BLaER1 (cell line): ENCODE results near the gene ADGRG2.

Experiments used
- H3K27ac ChIP-seq: shearing (Covaris generic); formaldehyde crosslinking; 2 replicates; pipeline ENCODE4 v1.8.1; 2022
- H3K27me3 ChIP-seq: shearing (Covaris generic); formaldehyde crosslinking; 2 replicates; pipeline ENCODE4 v1.8.1; 2022
- H3K36me3 ChIP-seq: shearing (Covaris generic); formaldehyde crosslinking; 2 replicates; pipeline ENCODE4 v1.8.1; 2022
- H3K4me1 ChIP-seq: shearing (Covaris generic); formaldehyde crosslinking; 2 replicates; pipeline ENCODE4 v1.8.1; 2022
- H3K4me2 ChIP-seq: shearing (Covaris generic); formaldehyde crosslinking; 2 replicates; pipeline ENCODE4 v1.8.1; 2022
- H3K4me3 ChIP-seq: shearing (Covaris generic); formaldehyde crosslinking; 2 replicates; pipeline ENCODE4 v1.8.1; 2022
- H3K9ac ChIP-seq: shearing (Covaris generic); formaldehyde crosslinking; 2 replicates; pipeline ENCODE4 v1.8.1; 2022
- H3K9me3 ChIP-seq: shearing (Covaris generic); formaldehyde crosslinking; 2 replicates; pipeline ENCODE4 v1.8.1; 2022
- H4K20me1 ChIP-seq: shearing (Covaris generic); formaldehyde crosslinking; 2 replicates; pipeline ENCODE4 v1.8.1; 2022
- Cebpa-rat ChIP-seq: shearing (Covaris generic); IDR thresholded peaks from 2 replicates; pipeline ENCODE4 v1.8.1; 2022

The ADGRG2 gene

DNA sequence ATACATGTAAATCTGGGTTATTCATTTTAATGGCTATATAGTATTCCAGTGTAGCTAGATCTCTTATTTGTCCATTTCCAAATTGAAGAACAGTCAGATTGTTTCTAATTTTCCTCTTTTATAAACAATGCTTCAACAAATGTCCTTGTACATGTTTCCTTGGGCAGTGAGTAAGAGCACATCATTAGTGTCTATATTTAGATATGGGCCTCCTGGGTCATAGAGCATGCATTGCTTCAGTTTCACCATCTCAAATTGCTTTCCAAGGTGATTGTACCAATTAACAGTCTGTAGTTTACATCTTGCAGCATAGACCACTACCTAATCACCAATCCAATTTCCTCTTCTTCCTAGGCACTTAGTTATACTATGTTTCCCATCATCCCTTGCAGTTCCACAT is 151.8 kb downstream of the ADGRG2 start:
- Histone ChIP-seq H3K36me3 (peaks cover 6% of the 10 kb centered on the region; the same call in 1 of the 2 replicates), H3K9ac (no peak overlapping the region), H3K4me2 (no peak overlapping the region), H4K20me1 (peaks cover 57% of the 10 kb centered on the region), H3K4me1 (no peaks in the 10 kb centered on the region), H3K27me3 (peaks cover 41% of the 10 kb centered on the region), H3K9me3 (peaks cover 6% of the 10 kb centered on the region; the same call in 1 of the 2 replicates), H3K4me3 (no peak overlapping the region), H3K27ac (no peak overlapping the region)
- TF ChIP-seq Cebpa-rat: no peak

DNA sequence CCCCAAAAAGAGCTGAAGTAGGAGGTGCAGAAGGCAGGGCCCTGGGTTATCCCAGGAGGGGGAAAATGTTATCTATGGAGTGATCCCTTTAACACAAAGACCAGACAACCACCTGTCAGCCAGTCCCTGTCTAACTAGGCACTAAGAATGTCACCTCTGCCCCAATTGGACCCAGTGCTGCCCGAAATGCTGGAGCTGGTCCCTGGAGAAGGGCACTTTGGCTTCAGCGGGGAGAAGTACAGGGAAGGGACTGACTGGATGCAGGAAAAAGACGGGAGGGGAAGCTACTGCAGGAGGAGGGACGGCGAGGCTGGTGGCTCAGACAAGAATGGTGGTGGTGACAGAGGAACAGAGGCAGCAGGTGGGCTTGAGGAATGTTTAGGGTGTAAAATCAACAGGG is 155.6 kb downstream of the ADGRG2 start:
- peaks cover 82% of the 10 kb centered on the region for H4K20me1 ChIP-seq
- H3K27ac ChIP-seq: no peak overlapping the region
- no peak overlapping the region for H3K4me2 ChIP-seq
- H3K27me3 ChIP-seq: peaks cover 50% of the 10 kb centered on the region
- H3K4me1 ChIP-seq: 0 out of 2 replicates have a peak, but pooled peaks cover 7% of the 10 kb centered on the region
- no peak for TF ChIP-seq Cebpa-rat
- H3K36me3 ChIP-seq: peaks cover 6% of the 10 kb centered on the region; the same call in 1 of the 2 replicates
- no peak overlapping the region for H3K4me3 ChIP-seq
- peaks cover 6% of the 10 kb centered on the region; the same call in 1 of the 2 replicates for H3K9me3 ChIP-seq
- H3K9ac ChIP-seq: no peak overlapping the region

DNA sequence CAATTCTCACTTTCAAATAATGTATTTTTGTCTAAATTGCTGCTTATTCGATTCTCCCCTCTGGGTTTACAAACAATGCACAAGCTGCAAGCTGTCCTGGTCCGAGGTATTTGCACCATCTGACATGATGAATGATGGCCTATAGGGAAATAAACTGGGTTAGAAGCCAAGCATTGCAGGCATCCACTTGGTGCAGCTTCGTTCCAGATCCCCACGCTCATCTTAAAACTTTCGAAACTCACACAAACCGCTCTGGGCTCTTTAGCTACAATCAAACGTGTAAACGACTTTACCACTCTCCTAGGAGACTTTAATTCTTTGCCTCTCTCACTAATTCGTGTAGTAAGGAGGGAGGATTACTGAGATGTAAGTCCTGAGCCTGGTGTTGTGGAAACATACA is 157.4 kb downstream of the ADGRG2 start:
- Histone ChIP-seq H3K9me3 (no peaks in the 10 kb centered on the region), H3K27ac (no peak overlapping the region), H3K4me3 (no peak overlapping the region), H3K27me3 (peaks cover 50% of the 10 kb centered on the region), H3K9ac (no peak overlapping the region), H3K4me2 (no peak overlapping the region), H3K4me1 (0 out of 2 replicates have a peak, but pooled peaks cover 7% of the 10 kb centered on the region), H3K36me3 (no peaks in the 10 kb centered on the region; the same call in 1 of the 2 replicates), H4K20me1 (peaks cover 79% of the 10 kb centered on the region)
- TF ChIP-seq Cebpa-rat: no peak

DNA sequence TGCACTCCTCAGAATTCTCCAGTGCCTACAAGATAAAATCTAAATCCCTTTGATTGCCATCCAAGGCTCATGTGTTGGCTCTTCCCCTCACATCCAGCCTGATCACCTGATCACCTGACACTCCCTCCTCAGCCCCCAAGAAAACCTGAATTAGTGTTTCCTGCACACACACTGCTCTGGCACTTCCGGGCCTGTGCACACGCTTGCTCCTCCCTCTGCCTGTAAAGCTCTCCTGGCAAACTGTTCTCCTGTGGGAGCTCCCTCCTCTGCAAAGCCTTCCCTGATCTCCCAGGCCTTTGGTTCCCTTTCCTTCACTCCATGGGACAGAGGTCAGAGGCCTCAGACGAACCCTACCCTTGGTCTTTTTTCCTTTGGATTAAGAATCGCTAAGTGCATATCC is 158.2 kb downstream of the ADGRG2 start:
- H3K4me1 ChIP-seq: 0 out of 2 replicates have a peak, but pooled peaks cover 7% of the 10 kb centered on the region
- H3K4me2 ChIP-seq: no peak overlapping the region
- H3K36me3 ChIP-seq: no peaks in the 10 kb centered on the region; the same call in 1 of the 2 replicates
- no peak overlapping the region for H3K9ac ChIP-seq
- no peak for TF ChIP-seq Cebpa-rat
- H3K27me3 ChIP-seq: peaks cover 54% of the 10 kb centered on the region
- peaks cover 76% of the 10 kb centered on the region for H4K20me1 ChIP-seq
- no peak overlapping the region for H3K27ac ChIP-seq
- no peaks in the 10 kb centered on the region for H3K9me3 ChIP-seq
- H3K4me3 ChIP-seq: no peak overlapping the region

DNA sequence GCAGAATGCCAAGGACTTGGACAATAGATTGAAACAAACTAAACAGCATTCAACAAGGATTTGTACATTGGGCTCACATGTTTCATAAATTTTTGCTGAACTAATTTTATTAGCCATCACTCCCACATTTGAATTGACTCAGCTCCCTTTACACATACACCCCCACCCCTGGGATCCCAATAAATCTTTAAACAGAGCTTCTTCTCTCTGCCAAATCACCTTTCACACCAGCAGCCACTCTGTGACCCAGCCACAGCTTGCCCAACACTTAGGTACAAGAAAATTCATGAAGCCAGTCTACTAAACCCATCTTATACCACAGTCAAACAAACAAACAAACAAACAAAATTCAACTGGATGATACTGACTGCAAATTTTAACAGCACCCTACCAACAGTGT is 159.9 kb downstream of the ADGRG2 start:
- no peak overlapping the region for H3K4me3 ChIP-seq
- no peak for TF ChIP-seq Cebpa-rat
- H3K36me3 ChIP-seq: no peaks in the 10 kb centered on the region; the same call in 1 of the 2 replicates
- peaks cover 50% of the 10 kb centered on the region for H3K27me3 ChIP-seq
- peaks cover 63% of the 10 kb centered on the region for H4K20me1 ChIP-seq
- 0 out of 2 replicates have a peak, but pooled peaks cover 7% of the 10 kb centered on the region for H3K4me1 ChIP-seq
- no peak overlapping the region for H3K4me2 ChIP-seq
- H3K27ac ChIP-seq: no peak overlapping the region
- H3K9me3 ChIP-seq: no peaks in the 10 kb centered on the region
- no peak overlapping the region for H3K9ac ChIP-seq

DNA sequence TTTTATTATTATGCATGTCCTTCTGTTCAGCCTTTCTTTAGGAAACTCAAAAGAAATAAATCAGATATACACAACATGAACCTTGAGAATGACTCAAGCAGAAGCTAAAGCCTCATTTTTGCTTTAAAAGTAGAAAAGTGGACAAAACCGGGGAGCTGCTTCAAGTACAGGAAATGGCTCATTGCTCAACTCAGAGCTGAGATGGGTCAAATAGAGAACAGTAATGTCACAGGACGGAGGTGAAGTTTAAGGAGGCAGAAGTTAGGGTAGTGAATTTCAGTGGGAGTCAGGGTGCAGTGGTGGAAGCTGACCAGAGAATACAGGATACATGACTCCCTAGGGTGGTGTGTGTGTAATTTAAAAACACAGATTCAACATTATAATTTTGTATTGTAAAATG is 160.6 kb downstream of the ADGRG2 start:
- H3K4me1 ChIP-seq: 0 out of 2 replicates have a peak, but pooled peaks cover 7% of the 10 kb centered on the region
- no peak overlapping the region for H3K27ac ChIP-seq
- no peak overlapping the region for H3K9ac ChIP-seq
- no peak for TF ChIP-seq Cebpa-rat
- H4K20me1 ChIP-seq: peaks cover 56% of the 10 kb centered on the region
- no peaks in the 10 kb centered on the region; the same call in 1 of the 2 replicates for H3K36me3 ChIP-seq
- no peaks in the 10 kb centered on the region for H3K9me3 ChIP-seq
- H3K4me2 ChIP-seq: no peak overlapping the region
- H3K27me3 ChIP-seq: peaks cover 44% of the 10 kb centered on the region
- no peak overlapping the region for H3K4me3 ChIP-seq

DNA sequence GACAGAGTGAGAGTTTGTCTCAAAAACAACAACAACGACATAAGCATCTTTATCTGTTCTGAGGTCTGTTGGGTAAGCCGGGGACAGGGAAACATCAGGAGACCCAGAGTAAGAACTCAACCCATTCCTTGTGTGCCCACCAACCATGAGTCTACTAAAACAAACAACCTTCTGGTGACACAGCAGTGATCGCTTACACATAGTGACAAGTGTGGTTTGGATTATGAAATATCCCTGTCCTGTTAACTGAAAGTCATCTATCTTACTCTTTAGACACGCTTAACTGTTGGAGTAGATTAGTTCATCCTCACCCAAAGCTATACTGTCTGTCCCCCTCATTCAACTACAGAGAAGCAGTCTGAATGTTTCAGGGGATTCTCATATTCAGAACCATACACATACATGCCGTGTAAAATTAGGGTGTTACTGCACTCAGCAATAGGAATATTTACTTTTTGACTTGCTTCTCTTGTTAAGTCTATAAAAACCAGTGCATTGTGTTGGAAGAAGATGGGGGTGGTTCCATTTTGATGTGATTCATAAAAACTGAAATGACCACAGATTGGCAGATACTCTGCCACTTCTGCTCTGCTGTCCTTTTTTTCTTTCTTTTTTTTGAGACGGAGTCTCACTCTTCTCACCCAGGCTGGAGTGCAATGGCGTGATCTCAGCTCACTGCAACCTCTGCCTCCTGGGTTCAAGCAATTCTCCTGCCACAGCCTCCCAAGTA is 165.8 kb downstream of the ADGRG2 start:
- Histone ChIP-seq H3K4me3 (no peak overlapping the region), H3K27ac (no peak overlapping the region), H3K9me3 (no peaks in the 10 kb centered on the region), H3K4me1 (no peaks in the 10 kb centered on the region), H3K36me3 (peaks cover 17% of the 10 kb centered on the region), H4K20me1 (peaks cover 32% of the 10 kb centered on the region), H3K27me3 (peaks cover 12% of the 10 kb centered on the region), H3K4me2 (no peak overlapping the region), H3K9ac (no peak overlapping the region)
- no peak for TF ChIP-seq Cebpa-rat

DNA sequence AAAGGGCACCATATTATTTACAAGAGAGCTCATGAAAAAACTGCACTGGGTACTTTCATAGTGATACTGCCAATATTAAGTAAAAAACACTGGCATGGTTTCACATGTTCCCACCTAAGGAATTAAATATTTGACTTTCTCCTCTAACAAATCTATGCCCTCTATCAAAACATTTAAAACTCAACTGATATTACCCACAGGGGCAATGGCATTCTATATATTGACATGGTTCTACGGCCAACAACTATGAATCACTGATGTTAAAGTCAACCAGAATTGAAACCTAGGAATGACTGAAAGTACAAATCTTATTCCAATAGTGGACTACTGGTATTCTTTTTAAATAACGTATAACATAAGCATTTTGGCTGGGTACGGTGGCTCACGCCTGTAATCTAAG is 166.6 kb downstream of the ADGRG2 start:
- Histone ChIP-seq H3K9me3 (no peaks in the 10 kb centered on the region), H4K20me1 (peaks cover 33% of the 10 kb centered on the region), H3K4me3 (no peak overlapping the region), H3K36me3 (peaks cover 25% of the 10 kb centered on the region), H3K27ac (no peak overlapping the region), H3K27me3 (peaks cover 20% of the 10 kb centered on the region), H3K4me2 (no peak overlapping the region), H3K9ac (no peak overlapping the region), H3K4me1 (no peaks in the 10 kb centered on the region)
- no peak for TF ChIP-seq Cebpa-rat

DNA sequence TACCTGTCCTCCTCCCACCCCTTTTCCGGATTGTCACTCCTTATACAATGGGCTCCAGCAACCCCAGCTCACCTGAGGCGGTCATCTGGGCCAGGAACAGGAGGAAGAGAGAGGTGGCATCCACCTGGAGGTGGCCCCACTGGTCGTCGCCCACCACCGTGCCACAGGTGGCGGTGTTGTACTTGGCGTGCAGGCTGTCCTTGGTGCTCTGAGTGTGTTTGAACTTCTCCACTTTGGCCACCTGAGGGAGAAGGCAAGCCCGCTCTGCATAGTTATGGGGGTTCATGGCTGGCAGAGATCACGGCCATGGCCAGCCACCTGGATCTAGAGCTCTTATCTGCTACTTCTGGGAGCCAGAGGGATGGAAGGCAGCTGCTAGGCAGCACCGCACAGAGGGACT is 171.2 kb downstream of the ADGRG2 start:
- Histone ChIP-seq H3K4me2 (no peak overlapping the region), H3K9ac (no peak overlapping the region)
- no peak for TF ChIP-seq Cebpa-rat

DNA sequence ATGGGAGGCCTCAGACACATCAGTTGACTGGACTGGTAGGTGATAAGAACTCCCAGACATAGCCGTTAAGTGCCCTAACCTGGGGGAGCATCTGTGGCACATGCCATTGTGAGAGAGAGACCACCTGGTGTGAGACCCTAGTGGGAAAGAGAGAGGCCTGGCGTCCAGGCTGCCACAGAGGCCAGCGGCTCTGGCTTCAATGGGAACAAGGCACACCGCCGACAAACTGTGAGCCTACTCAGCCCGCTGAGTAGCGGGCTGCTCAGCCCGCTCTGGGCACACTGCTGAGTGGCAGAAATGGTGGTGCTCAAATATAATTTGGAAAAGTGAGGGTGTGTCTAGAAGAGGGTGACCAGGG is 172.3 kb downstream of the ADGRG2 start:
- no peak for TF ChIP-seq Cebpa-rat
- Histone ChIP-seq H3K4me2 (no peak overlapping the region), H3K9ac (no peak overlapping the region), H3K4me3 (no peak overlapping the region), H3K27ac (no peak overlapping the region), H3K9me3 (no peaks in the 10 kb centered on the region), H3K4me1 (no peaks in the 10 kb centered on the region), H3K36me3 (peaks cover 66% of the 10 kb centered on the region), H4K20me1 (peaks cover 34% of the 10 kb centered on the region; the same call in 1 of the 2 replicates), H3K27me3 (peaks cover 45% of the 10 kb centered on the region)

More for the DNA sequence above, 171.2 kb downstream of the ADGRG2 start:
- H3K4me1 ChIP-seq: no peaks in the 10 kb centered on the region
- H3K9me3 ChIP-seq: no peaks in the 10 kb centered on the region
- peaks cover 35% of the 10 kb centered on the region for H4K20me1 ChIP-seq
- H3K4me3 ChIP-seq: no peak overlapping the region
- H3K27me3 ChIP-seq: peaks cover 42% of the 10 kb centered on the region
- no peak overlapping the region for H3K27ac ChIP-seq
- H3K36me3 ChIP-seq: peaks cover 62% of the 10 kb centered on the region
